Transverse colon (tissue), 4 donors: ENCODE measurements around the gene TM9SF1. TPM values are rescaled to one million over a fixed set of nuclear protein-coding genes. Genes with fewer than 3 reads are reported as not detected.

ENCODE experiments used
- DNase-seq: peaks from one replicate; pipeline ENCODE4 v3.0.0-alpha.2; 2019
- H3K27ac ChIP-seq, 4 donors: fragments of 200-600 bp; sonication (generic); 2 replicates each; pipeline ENCODE4 v1.5.1; 2016 to 2018; ENCODE audit warnings: inconsistent platforms in 4 of 4
- H3K27me3 ChIP-seq: fragments of 200-600 bp; sonication (generic); 2 replicates; pipeline ENCODE4 v1.5.1; 2017; ENCODE audit warnings: inconsistent platforms
- H3K36me3 ChIP-seq, 4 donors: fragments of 200-600 bp; sonication (generic); 2 replicates each; pipeline ENCODE4 v1.5.1; 2017 to 2019; ENCODE audit warnings: inconsistent platforms in 4 of 4
- H3K4me1 ChIP-seq, 4 donors: fragments of 200-600 bp; sonication (generic); 2 replicates each; pipeline ENCODE4 v1.5.1; 2017 to 2020; ENCODE audit warnings: inconsistent platforms in 4 of 4
- H3K4me3 ChIP-seq, 4 donors: fragments of 200-600 bp; sonication (generic); 1 replicate in 1 of 4; 2 replicates in 3 of 4; pipeline versions ENCODE4 v1.5.1 to v1.6.1; 2017 to 2019; ENCODE audit warnings: inconsistent platforms in 4 of 4
- H3K9me3 ChIP-seq, 2 donors: fragments of 200-600 bp; sonication (generic); 2 replicates each; pipeline ENCODE4 v1.5.1; 2017 to 2019; ENCODE audit warnings: inconsistent platforms in 2 of 2
- EP300 ChIP-seq: sonication (generic); formaldehyde crosslinking; IDR thresholded peaks from one replicate; pipeline ENCODE4 v1.6.1; 2017; ENCODE audit warnings: antibody characterized with exemption, low read depth
- POLR2A ChIP-seq: fragments of 450-650 bp; IDR thresholded peaks from one replicate; pipeline ENCODE4 v1.6.1; 2016; ENCODE audit warnings: antibody characterized with exemption, mild to moderate bottlenecking, moderate library complexity
- POLR2AphosphoS5 ChIP-seq, 3 donors: sonication (generic); formaldehyde crosslinking; IDR thresholded peaks; one replicate each; pipeline ENCODE4 v1.6.1; 2016; ENCODE audit warnings: antibody characterized with exemption in 3 of 3
- WGBS, 2 donors: methylation state at CpG; one replicate each; pipeline ENCODE4 v1.1.5; 2018; ENCODE audit warnings: low coverage in 1 of 2; 5-methylcytosine and 5-hydroxymethylcytosine counted together
- in situ Hi-C, 4 donors: fragments of 200-750 bp; cut with MboI; loops; one replicate each; pipeline versions ENCODE4 v1.15.0 to v1.15.1; 2017; ENCODE audit warnings: low sequenced_read_pairs in 3 of 4, low pct_ligation_motif_present in 1 of 4, low pct_unique_long_range_greater_than_20kb in 1 of 4
- intact Hi-C: fragments of 100-400 bp; cut with DNase I; formaldehyde crosslinking; loops from one replicate; pipeline ENCODE4 v1.15.1; 2023; ENCODE audit warnings: low total_unique reads
- total RNA-seq, 4 donors: library from RNA; depleted of rRNA; stranded (reverse); fragments of >200 nt; gene quantifications; one replicate each; pipeline ENCODE4 v1.1.0, GENCODE V29; 2016
- TF ChIP-seq, protein P1 (sequence below), 5 experiments: fragments of 200-600 bp in 3 of 5; fragments of 450-650 bp in 2 of 5; sonication (generic) in 3 of 5; IDR thresholded peaks; 1 replicate in 2 of 5; 2 replicates in 3 of 5; pipeline ENCODE4 v1.5.1; 2016 to 2017; ENCODE audit warnings: antibody characterized with exemption in 5 of 5, inconsistent platforms in 3 of 5, mild to moderate bottlenecking in 2 of 5, moderate library complexity in 1 of 5

The TM9SF1 gene, protein sequence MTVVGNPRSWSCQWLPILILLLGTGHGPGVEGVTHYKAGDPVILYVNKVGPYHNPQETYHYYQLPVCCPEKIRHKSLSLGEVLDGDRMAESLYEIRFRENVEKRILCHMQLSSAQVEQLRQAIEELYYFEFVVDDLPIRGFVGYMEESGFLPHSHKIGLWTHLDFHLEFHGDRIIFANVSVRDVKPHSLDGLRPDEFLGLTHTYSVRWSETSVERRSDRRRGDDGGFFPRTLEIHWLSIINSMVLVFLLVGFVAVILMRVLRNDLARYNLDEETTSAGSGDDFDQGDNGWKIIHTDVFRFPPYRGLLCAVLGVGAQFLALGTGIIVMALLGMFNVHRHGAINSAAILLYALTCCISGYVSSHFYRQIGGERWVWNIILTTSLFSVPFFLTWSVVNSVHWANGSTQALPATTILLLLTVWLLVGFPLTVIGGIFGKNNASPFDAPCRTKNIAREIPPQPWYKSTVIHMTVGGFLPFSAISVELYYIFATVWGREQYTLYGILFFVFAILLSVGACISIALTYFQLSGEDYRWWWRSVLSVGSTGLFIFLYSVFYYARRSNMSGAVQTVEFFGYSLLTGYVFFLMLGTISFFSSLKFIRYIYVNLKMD
- 100 to 1,000 TPM in 1 of 4 donors, 10 to 100 TPM in 3; 32.9 to 127 (median 63.9) TPM for total RNA-seq

DNA sequence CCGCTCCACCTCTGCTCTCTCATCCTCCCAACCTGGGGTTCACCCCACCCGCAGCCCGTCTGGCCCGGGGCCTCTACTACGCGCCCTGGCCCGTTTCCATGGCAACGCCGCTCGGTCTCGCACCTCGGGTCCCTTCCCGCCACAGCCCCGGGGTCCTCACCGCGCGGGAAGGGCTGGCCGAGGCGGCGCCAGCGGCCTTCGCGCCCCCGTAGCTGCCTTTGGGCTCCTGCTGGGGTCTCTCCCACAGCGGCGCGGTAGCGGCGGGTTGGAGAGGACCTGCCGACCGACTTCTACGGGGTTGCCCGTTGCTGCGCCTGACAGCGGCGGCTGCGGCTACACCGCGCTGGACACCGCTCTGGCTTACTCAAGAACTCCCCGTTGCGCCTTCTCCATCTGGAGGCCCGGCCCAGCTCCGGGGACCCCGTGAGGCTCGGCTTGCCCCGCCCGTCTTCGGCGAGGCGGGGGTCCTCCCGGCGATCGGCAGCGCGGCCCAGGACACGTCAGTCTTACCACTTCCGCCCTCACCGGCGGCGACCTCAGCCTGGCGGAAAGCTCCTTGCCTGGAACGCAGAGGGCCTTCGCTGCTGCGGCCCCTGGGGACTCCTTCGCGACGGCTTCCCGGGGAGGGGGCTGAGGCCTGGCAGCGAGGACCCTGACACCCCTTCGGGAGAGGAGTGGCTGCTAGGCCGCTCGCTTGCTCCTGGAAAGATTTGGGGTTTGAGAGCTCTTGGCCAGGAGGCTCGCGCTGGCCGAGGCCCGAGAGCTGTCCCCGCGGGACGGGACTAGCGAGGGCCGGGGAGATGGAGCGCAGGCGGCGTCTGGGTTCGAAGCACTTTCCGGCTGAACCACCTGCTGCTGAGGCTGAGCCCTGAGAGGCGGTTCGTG lies at the start of gene TM9SF1:
Gene TM9SF1 (minus strand): TSS at position 256 of the 885 bp plus-strand sequence. CDS start 422 bp downstream, outside the sequence.
- 0 to 4% methylated on average over 12 to 34 of the region's 89 CpGs for WGBS, 2 donors
- no peaks in the 10 kb centered on the region for H3K27me3 ChIP-seq
- DNase-seq = peak; percentile 90
- H3K4me1 ChIP-seq = peaks cover 20 to 37% (median 25%) of the 10 kb centered on the region in 4 donors
- peak within 1 kb of the TSS; percentile 96 to 98 (median 96) for H3K27ac ChIP-seq
- TF ChIP-seq, protein P1, sequence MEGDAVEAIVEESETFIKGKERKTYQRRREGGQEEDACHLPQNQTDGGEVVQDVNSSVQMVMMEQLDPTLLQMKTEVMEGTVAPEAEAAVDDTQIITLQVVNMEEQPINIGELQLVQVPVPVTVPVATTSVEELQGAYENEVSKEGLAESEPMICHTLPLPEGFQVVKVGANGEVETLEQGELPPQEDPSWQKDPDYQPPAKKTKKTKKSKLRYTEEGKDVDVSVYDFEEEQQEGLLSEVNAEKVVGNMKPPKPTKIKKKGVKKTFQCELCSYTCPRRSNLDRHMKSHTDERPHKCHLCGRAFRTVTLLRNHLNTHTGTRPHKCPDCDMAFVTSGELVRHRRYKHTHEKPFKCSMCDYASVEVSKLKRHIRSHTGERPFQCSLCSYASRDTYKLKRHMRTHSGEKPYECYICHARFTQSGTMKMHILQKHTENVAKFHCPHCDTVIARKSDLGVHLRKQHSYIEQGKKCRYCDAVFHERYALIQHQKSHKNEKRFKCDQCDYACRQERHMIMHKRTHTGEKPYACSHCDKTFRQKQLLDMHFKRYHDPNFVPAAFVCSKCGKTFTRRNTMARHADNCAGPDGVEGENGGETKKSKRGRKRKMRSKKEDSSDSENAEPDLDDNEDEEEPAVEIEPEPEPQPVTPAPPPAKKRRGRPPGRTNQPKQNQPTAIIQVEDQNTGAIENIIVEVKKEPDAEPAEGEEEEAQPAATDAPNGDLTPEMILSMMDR (IDR thresholded peaks at IDR 0.05) = no peak
- peak; percentile 83 for TF ChIP-seq POLR2A
- TF ChIP-seq POLR2AphosphoS5 (IDR thresholded peaks at IDR 0.05) = peak; percentile 84 to 93 (median 93)
- H3K36me3 ChIP-seq = no peaks in the 10 kb centered on the region
- H3K4me3 ChIP-seq = peak within 1 kb of the TSS; percentile 72 to 98 (median 86)
- intact Hi-C loops = no loop called here
- in situ Hi-C loops = no loop called here
- no peaks in the 10 kb centered on the region for H3K9me3 ChIP-seq

DNA sequence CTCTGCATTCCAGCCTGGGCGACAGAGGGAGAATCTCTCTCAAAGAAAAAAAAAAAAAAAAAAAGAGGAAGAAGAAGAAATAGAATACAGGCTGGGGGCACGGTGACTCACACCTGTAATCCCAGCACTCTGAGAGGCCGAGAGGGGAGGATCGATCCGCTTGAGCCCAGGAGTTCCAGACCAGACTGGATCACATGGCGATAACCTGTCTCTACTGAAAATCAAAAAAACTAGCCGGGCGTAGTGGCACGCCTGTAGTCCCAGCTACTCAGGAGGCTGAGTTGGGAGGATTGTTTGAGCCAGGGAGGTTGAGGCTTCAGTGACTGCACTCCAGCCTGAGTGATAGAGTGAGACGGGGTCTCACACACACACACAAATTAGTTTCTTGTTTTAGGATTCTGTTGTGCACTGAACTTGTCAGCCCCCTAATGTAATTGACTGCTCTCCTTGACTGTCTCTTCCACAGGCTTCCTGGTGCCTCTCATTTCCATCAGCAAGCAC lies 48.1 kb upstream of the TM9SF1 start:
- WGBS, 2 donors = 38% methylated on average over 10 of the region's 10 CpGs; no CpG with 5 or more reads in 1 of the 2 donors
- Histone ChIP-seq H3K27me3 (no peaks in the 10 kb centered on the region), H3K36me3 (peaks cover 0 to 19% (median 9%) of the 10 kb centered on the region in 4 donors), H3K4me3 (peak overlapping the region in 3 of 4 donors; percentile 54 to 78 (median 60)), H3K4me1 (peaks cover 28 to 40% (median 30%) of the 10 kb centered on the region in 4 donors), H3K27ac (peak overlapping the region; percentile 97 to 100 (median 98)), H3K9me3 (no peaks in the 10 kb centered on the region)
- in situ Hi-C loops = loop anchor here (5.0 to 25.0 kb wide), 3 partner anchors 54 to 194 kb away; partner anchors contain the start of genes CBLN3 (in 3 of the 4), KHNYN (in 3 of the 4), SDR39U1 (in 3 of the 4) and DHRS1 (in 1 of the 4)
- intact Hi-C loops = no loop called here
- DNase-seq = no peak
- TF ChIP-seq POLR2AphosphoS5 (IDR thresholded peaks at IDR 0.05) = no peak
- no peak for TF ChIP-seq POLR2A
- TF ChIP-seq, protein P1 (IDR thresholded peaks at IDR 0.05) = no peak
- no peak for TF ChIP-seq EP300

DNA sequence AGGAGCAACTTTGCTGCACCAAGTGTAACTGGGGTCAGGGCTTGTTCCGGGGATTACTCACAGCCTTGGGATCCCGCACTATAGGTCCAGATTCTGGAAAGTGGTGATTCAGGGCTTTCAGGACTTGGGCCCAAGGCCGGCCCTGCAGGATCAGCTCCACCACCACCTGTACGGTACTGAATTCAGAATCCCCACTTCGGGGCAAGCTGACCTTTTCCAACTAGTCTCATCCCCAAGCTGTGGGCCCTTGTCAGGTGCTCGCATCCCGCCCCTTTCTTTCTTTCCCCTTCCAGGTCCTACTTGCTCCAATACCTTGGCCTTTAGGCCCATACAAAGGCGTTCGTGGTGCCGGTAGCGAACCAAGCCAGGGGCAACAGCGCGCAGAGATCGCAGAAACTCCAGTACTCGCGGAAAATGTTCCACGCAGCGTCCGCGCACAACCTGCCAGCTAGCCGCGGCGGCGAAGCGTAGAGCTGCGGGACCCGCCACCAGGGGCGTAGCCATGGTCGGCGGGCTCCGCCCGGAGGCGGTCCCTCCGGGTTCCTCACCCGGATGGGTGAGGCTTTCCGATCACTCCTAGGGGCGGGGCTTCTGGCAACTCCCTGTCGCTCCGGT lies 46.7 kb upstream of the TM9SF1 start:
- TF ChIP-seq POLR2A (no peak), POLR2AphosphoS5 (IDR thresholded peaks at IDR 0.05) (peak in 1 of 3 donors; percentile 28), EP300 (no peak)
- TF ChIP-seq, protein P1 (IDR thresholded peaks at IDR 0.05) = peak; percentile 63 to 88 (median 67)
- 0 to 1% methylated on average over 3 to 39 of the region's 39 CpGs for WGBS, 2 donors
- Histone ChIP-seq H3K27me3 (no peaks in the 10 kb centered on the region), H3K9me3 (no peaks in the 10 kb centered on the region), H3K4me1 (peaks cover 28 to 40% (median 30%) of the 10 kb centered on the region in 4 donors), H3K4me3 (peak overlapping the region; percentile 54 to 78 (median 59)), H3K27ac (peak overlapping the region; percentile 97 to 100 (median 98)), H3K36me3 (peaks cover 0 to 32% (median 10%) of the 10 kb centered on the region in 4 donors)
- DNase-seq = peak; percentile 95
- in situ Hi-C loops (loop anchor here (5.0 to 25.0 kb wide), 3 partner anchors 55 to 195 kb away; partner anchors contain the start of genes CBLN3 (in 3 of the 4), KHNYN (in 3 of the 4), SDR39U1 (in 3 of the 4) and DHRS1 (in 1 of the 4)), intact Hi-C loops (no loop called here)
